Measurements from ENCODE around the gene KDM8.
"Not testable (repeated sequence)": the region's sequence is repeated elsewhere in the genome, so short reads cannot be mapped to it uniquely, and the experiment has no call there.

Gene KDM8

GRCh38 chr16:27251541-27252205, 48.3 kb downstream of the KDM8 start:
- Histone ChIP-seq H3K9me3 (replicated peaks; ENCODE audit: low read length) (no peaks in the 10 kb centered on the region), H3K9ac (ENCODE audit: low read depth, low read length) (no peak overlapping the region), H3K27me3 (ENCODE audit: control insufficient read depth, insufficient read depth, low read length) (no peaks in the 10 kb centered on the region), H3K4me2 (ENCODE audit: low read length) (no peak overlapping the region), H3K4me3 (ENCODE audit: low read length) (no peak overlapping the region), H3K4me1 (ENCODE audit: control insufficient read depth, insufficient read depth, low read length) (peaks cover 37% of the 10 kb centered on the region), H3K36me3 (ENCODE audit: insufficient read depth, low read length) (peaks cover 20% of the 10 kb centered on the region)

- H3K9me3 ChIP-seq (replicated peaks; ENCODE audit: low read length), result no peaks in the 10 kb centered on the region
- H3K36me3 ChIP-seq (ENCODE audit: insufficient read depth, low read length), result peaks cover 20% of the 10 kb centered on the region
- peaks cover 37% of the 10 kb centered on the region for H3K4me1 ChIP-seq (ENCODE audit: control insufficient read depth, insufficient read depth, low read length)
- no peak overlapping the region for H3K9ac ChIP-seq (ENCODE audit: low read depth, low read length)
- no peaks in the 10 kb centered on the region for H3K27me3 ChIP-seq (ENCODE audit: control insufficient read depth, insufficient read depth, low read length)
- H3K4me2 ChIP-seq (ENCODE audit: low read length), result no peak overlapping the region
- no peak overlapping the region for H3K4me3 ChIP-seq (ENCODE audit: low read length)
Observed at GRCh38 chr16:27252206-27252585, 48.9 kb downstream of the KDM8 start.

GRCh38 chr16:27253526-27253930, 50.2 kb downstream of the KDM8 start:
- Histone ChIP-seq H3K4me3 (ENCODE audit: low read length) (no peak overlapping the region), H3K4me1 (ENCODE audit: control insufficient read depth, insufficient read depth, low read length) (peaks cover 37% of the 10 kb centered on the region), H3K36me3 (ENCODE audit: insufficient read depth, low read length) (peaks cover 20% of the 10 kb centered on the region)

GRCh38 chr16:27254262-27254811, 51.0 kb downstream of the KDM8 start:
- H3K4me3 ChIP-seq (ENCODE audit: low read length), result no peak overlapping the region
- no peaks in the 10 kb centered on the region for H3K27me3 ChIP-seq (ENCODE audit: control insufficient read depth, insufficient read depth, low read length)
- peaks cover 32% of the 10 kb centered on the region for H3K4me1 ChIP-seq (ENCODE audit: control insufficient read depth, insufficient read depth, low read length)
- H3K9ac ChIP-seq (ENCODE audit: low read depth, low read length), result no peak overlapping the region
- H3K9me3 ChIP-seq (replicated peaks; ENCODE audit: low read length), result no peaks in the 10 kb centered on the region
- H3K36me3 ChIP-seq (ENCODE audit: insufficient read depth, low read length), result peaks cover 20% of the 10 kb centered on the region
- H3K4me2 ChIP-seq (ENCODE audit: low read length), result no peak overlapping the region

More at GRCh38 chr16:27253526-27253930, 50.2 kb downstream of the KDM8 start:
- Histone ChIP-seq H3K9ac (ENCODE audit: low read depth, low read length) (peak overlapping the region; percentile 46), H3K4me2 (ENCODE audit: low read length) (peak overlapping the region; percentile 56), H3K27me3 (ENCODE audit: control insufficient read depth, insufficient read depth, low read length) (no peaks in the 10 kb centered on the region), H3K9me3 (replicated peaks; ENCODE audit: low read length) (no peaks in the 10 kb centered on the region)

- Histone ChIP-seq H3K4me1 (ENCODE audit: control insufficient read depth, insufficient read depth, low read length) (peaks cover 21% of the 10 kb centered on the region), H3K27me3 (ENCODE audit: control insufficient read depth, insufficient read depth, low read length) (no peaks in the 10 kb centered on the region), H3K4me2 (ENCODE audit: low read length) (no peak overlapping the region), H3K9me3 (replicated peaks; ENCODE audit: low read length) (no peaks in the 10 kb centered on the region), H3K9ac (ENCODE audit: low read depth, low read length) (no peak overlapping the region), H3K36me3 (ENCODE audit: insufficient read depth, low read length) (peaks cover 18% of the 10 kb centered on the region), H3K4me3 (ENCODE audit: low read length) (no peak overlapping the region)
Observed at GRCh38 chr16:27256861-27257260, 53.5 kb downstream of the KDM8 start.

GRCh38 chr16:27257271-27257670, 53.9 kb downstream of the KDM8 start:
- Histone ChIP-seq H3K4me3 (ENCODE audit: low read length) (no peak overlapping the region), H3K9me3 (replicated peaks; ENCODE audit: low read length) (no peaks in the 10 kb centered on the region), H3K36me3 (ENCODE audit: insufficient read depth, low read length) (peaks cover 15% of the 10 kb centered on the region), H3K9ac (ENCODE audit: low read depth, low read length) (no peak overlapping the region), H3K4me2 (ENCODE audit: low read length) (no peak overlapping the region), H3K27me3 (ENCODE audit: control insufficient read depth, insufficient read depth, low read length) (no peaks in the 10 kb centered on the region), H3K4me1 (ENCODE audit: control insufficient read depth, insufficient read depth, low read length) (peaks cover 17% of the 10 kb centered on the region)

GRCh38 chr16:27258241-27258734, 55.0 kb downstream of the KDM8 start:
- Histone ChIP-seq H3K9ac (ENCODE audit: low read depth, low read length) (no peak overlapping the region), H3K4me1 (ENCODE audit: control insufficient read depth, insufficient read depth, low read length) (peaks cover 12% of the 10 kb centered on the region), H3K27me3 (ENCODE audit: control insufficient read depth, insufficient read depth, low read length) (no peaks in the 10 kb centered on the region), H3K36me3 (ENCODE audit: insufficient read depth, low read length) (peaks cover 15% of the 10 kb centered on the region), H3K9me3 (replicated peaks; ENCODE audit: low read length) (no peaks in the 10 kb centered on the region), H3K4me2 (ENCODE audit: low read length) (no peak overlapping the region), H3K4me3 (ENCODE audit: low read length) (no peak overlapping the region)

- Histone ChIP-seq H3K36me3 (ENCODE audit: insufficient read depth, low read length) (peaks cover 10% of the 10 kb centered on the region), H3K4me1 (ENCODE audit: control insufficient read depth, insufficient read depth, low read length) (peaks cover 9% of the 10 kb centered on the region), H3K9me3 (replicated peaks; ENCODE audit: low read length) (no peaks in the 10 kb centered on the region)
Observed at GRCh38 chr16:27259710-27260109, 56.4 kb downstream of the KDM8 start.

GRCh38 chr16:27262904-27263423, 59.6 kb downstream of the KDM8 start:
- H3K9ac ChIP-seq (ENCODE audit: low read depth, low read length); H3K4me3 ChIP-seq (ENCODE audit: low read length); H3K36me3 ChIP-seq (ENCODE audit: insufficient read depth, low read length); H3K4me2 ChIP-seq (ENCODE audit: low read length); H3K9me3 ChIP-seq (replicated peaks; ENCODE audit: low read length); H3K27me3 ChIP-seq (ENCODE audit: control insufficient read depth, insufficient read depth, low read length): not testable (repeated sequence)
- H3K4me1 ChIP-seq (ENCODE audit: control insufficient read depth, insufficient read depth, low read length), result peaks cover 12% of the 10 kb centered on the region

More at GRCh38 chr16:27259710-27260109, 56.4 kb downstream of the KDM8 start:
- H3K4me2 ChIP-seq (ENCODE audit: low read length), result no peak overlapping the region
- H3K27me3 ChIP-seq (ENCODE audit: control insufficient read depth, insufficient read depth, low read length), result no peaks in the 10 kb centered on the region
- H3K4me3 ChIP-seq (ENCODE audit: low read length), result no peak overlapping the region
- H3K9ac ChIP-seq (ENCODE audit: low read depth, low read length), result no peak overlapping the region

GRCh38 chr16:27264151-27264550, 60.8 kb downstream of the KDM8 start:
- Histone ChIP-seq H3K4me1 (ENCODE audit: control insufficient read depth, insufficient read depth, low read length) (peaks cover 16% of the 10 kb centered on the region), H3K9me3 (replicated peaks; ENCODE audit: low read length) (no peaks in the 10 kb centered on the region), H3K36me3 (ENCODE audit: insufficient read depth, low read length) (no peaks in the 10 kb centered on the region), H3K9ac (ENCODE audit: low read depth, low read length) (no peak overlapping the region), H3K4me2 (ENCODE audit: low read length) (no peak overlapping the region), H3K27me3 (ENCODE audit: control insufficient read depth, insufficient read depth, low read length) (no peaks in the 10 kb centered on the region), H3K4me3 (ENCODE audit: low read length) (no peak overlapping the region)

GRCh38 chr16:27265982-27266381, 62.7 kb downstream of the KDM8 start:
- no peaks in the 10 kb centered on the region for H3K27me3 ChIP-seq (ENCODE audit: control insufficient read depth, insufficient read depth, low read length)
- H3K36me3 ChIP-seq (ENCODE audit: insufficient read depth, low read length), result no peaks in the 10 kb centered on the region
- no peak overlapping the region for H3K4me2 ChIP-seq (ENCODE audit: low read length)
- H3K9me3 ChIP-seq (replicated peaks; ENCODE audit: low read length), result no peaks in the 10 kb centered on the region
- peaks cover 16% of the 10 kb centered on the region for H3K4me1 ChIP-seq (ENCODE audit: control insufficient read depth, insufficient read depth, low read length)
- H3K9ac ChIP-seq (ENCODE audit: low read depth, low read length), result no peak overlapping the region
- no peak overlapping the region for H3K4me3 ChIP-seq (ENCODE audit: low read length)

Measured in skeletal muscle satellite cell (primary cell).